ENCODE results near the gene KRTAP21-1.
"Not testable (repeated sequence)": the region's sequence is repeated elsewhere in the genome, so short reads cannot be mapped to it uniquely, and the experiment has no call there.

KRTAP21-1 gene

DNA sequence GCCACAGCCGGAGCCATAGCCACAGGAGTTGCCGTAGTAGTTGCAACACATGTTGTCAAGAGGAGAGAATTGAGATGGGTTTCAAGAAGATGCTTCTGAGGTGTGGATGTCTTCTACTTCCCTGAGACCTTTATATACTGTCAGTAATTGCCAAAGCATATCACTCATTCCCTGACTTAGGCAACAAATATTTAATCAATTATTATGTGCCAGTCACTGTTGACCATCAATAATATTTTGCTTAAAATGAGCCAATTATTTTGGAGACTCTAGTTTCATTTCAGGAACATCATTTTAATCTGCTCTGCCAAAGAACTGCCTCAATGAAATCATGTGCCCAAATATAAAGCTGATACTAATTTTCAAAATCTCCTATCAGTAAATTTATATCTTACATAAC, at the start of gene KRTAP21-1:
KRTAP21-1 (minus strand) TSS at position 101 of the 400 bp plus-strand sequence; CDS start at position 51, 50 bp downstream.
- not testable (repeated sequence) for DNase-seq (ENCODE audit: low read depth)

DNA sequence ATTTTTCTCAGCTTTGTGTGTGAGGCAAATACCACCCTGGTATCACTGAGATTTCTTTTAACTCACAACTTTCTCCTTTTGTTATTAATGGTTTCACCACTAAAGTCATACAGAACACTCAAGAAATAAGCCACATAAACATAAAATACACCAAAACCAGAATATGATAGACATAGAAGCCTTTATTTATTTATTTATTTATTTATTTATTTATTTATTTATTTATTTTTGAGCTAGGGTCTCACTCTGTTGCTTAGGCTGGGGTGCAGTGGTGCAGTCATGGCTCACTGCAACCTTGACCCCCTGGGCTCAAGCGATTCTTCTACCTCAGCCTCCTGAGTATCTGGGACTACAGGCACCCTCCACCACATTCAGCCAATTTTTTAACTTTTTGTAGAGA, 45.4 kb upstream of the KRTAP21-1 start:
- no peak for DNase-seq (ENCODE audit: low read depth)

DNA sequence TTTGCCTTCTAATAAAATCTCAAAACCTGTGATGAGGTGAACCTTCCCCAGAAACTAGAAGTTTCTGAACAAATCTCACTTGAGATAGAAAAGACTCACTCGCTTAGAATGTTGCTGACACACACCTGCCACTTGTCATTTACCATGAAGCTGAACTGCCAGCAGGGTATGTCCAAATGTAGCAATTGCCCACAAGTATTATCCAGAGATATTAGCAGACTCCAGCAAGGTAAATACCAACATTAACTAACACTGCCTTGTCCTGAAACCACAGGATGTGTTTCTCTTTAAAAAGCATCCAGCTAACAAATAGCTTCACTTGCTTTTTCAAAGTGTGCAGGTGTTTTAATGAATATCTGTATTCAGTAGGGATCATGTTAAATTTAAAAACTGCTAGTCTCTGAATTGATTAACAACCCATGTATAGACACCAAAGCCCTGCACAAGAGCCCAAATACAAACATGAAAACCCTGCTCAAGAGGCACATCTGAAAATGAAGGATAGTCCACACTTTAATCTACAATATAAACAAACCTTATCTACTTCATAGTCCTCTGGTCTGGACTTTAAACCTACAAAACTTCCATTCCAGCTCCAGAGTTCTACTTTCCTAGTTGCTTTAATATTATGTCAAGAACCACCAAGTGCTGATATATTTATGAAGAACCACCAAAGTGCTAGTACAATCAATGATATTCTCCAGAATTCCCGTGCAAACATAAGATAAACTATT, 38.5 kb upstream of the KRTAP21-1 start:
- DNase-seq (ENCODE audit: low read depth) = no peak

DNA sequence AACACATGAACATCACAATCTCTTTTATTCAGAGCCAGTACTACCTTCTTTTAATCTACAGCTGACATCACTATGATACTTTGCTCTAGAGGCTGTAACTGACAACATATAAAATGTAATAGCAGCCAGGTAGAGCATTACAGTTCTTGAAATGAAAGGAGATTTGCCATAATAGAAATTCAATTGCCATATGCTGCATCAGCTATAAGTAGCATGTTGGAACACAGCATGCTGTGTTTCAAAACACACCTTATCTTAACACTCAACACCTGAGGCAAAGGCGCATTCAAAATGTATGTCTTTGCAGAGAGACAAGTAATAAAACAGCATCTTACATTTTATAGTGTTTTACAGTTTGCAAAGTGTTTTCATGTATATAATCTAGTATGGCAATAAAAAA, 24.0 kb upstream of the KRTAP21-1 start:
- no peak for DNase-seq (ENCODE audit: low read depth)

DNA sequence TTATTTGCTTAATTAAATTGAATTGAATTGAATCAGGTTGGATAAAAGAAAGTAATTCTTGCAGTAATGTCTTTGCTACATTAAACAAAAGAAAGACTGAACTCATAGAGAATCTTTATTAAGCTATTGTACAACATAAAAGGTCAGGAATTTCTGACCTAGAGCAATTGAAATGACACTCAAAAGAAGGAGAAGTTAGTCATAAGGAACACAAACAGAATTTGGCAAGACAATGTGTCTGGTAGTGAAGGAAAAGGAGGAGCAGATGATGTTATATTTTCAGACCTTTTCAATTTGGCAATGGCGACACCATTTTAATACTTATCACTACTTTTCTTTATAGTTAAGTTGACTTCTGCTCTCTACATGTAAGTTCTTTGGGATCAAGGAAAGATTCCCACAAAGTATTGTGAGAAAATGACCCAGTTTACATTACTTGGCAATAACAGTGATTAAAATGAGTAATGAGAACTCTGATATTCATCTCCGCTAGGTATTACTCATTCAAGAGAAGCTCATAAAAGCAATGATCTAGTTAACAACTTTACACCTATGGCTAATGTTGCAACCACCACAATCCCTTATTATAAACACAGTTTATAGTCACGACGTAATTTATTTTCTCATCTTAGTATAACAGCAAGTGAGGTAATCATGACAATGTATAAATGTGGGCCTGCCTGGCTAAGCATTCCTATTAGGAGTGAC, 14.7 kb upstream of the KRTAP21-1 start:
- no peak for DNase-seq (ENCODE audit: low read depth)

DNA sequence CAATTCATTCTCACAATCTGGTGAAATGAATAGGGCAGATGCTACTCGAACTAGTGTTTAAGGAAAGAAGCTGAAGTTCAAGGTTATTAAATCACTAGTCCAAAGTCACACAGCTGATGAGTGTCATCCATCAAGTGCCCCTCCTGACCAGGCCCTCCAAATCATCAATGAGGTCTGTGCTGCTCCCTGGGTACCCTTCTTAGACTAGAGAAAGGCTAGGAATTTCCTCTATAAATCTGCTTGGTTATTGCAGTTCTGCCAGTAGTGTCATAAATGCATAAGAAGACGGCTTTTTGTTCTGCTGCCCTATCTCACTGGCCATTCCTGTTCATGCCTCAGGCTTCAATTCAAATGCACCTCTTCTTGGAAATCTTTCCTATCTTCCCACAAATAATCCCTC, 5.5 kb upstream of the KRTAP21-1 start:
- no peak for DNase-seq (ENCODE audit: low read depth)

DNA sequence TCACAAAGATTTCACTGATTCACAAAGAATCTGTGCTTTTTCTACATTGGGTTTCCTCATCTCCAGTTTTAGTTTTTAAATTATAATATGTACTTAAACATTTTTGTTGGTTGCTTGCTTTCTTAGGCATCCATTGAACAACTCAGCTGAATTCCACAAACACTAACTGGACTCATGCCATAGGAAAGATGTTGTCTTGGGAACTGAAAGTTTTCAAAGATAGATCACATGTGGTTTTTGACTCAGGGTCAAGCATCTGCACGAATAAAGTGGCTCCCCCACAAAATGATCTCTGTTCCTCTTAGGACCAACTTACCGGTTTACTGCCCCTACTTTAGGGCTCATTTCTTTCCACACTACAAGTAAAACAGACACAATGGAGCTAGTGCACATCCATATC, 3.1 kb upstream of the KRTAP21-1 start:
- DNase-seq (ENCODE audit: low read depth) = no peak

DNA sequence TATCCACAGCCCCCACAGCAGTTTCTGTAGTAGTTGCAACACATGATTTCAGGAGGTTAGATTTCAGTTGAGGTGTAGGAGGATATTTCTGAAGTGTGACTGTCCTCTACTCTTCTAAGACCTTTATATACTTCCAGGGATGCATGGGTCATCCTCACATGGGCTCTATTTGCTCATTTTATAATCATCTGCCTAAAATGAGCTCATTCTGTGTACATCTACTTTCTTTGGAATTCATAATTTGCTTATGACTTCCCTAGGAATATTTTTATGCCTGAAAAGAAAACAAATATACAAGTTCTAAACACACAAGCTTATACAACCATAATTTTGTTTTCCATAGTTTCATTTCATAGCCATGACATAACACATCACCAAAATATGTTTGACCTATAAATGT, 8.1 kb downstream of the KRTAP21-1 start, which contains the start of gene KRTAP21-2:
KRTAP21-2 (minus strand) TSS at position 101 of the 400 bp plus-strand sequence; CDS start at position 44, 57 bp downstream.
- DNase-seq (ENCODE audit: low read depth) = no peak

DNA sequence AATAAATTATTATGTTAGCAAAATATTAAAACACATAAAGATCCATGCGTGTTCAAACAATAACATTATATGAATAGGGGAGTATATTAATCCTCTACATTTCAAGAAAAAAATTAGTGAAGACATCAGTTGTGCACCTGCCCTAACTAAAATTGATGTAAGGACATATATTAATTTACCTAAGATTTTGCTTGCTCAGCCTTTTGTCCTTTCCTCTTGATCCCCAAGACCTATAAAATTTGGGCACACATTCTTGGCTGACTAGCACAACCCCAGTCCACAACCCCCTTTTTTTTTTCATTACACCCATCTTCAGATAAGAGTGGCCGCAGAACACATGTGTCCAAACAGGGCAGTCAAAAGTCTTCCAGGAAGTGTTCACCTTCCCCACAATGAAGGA, 14.8 kb downstream of the KRTAP21-1 start:
- no peak for DNase-seq (ENCODE audit: low read depth)

DNA sequence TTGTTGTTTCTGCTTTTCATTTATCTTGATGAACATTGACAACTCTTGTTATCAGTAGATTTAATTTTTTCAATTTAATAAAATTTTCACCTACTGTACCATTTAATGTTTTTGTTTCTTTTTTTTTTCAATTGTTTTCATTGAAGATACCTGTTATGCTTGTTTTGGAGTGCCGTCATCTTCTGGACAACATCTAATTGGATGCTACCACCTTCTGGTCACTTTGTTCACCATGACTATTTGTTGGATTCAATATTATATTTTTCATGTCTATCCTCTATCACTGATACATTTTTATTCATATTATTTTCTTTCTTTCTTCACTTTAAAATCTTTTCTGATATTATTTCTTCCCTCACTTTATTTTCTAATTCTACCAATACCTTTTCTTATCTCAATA, 22.2 kb downstream of the KRTAP21-1 start:
- DNase-seq (ENCODE audit: low read depth) = no peak

DNA sequence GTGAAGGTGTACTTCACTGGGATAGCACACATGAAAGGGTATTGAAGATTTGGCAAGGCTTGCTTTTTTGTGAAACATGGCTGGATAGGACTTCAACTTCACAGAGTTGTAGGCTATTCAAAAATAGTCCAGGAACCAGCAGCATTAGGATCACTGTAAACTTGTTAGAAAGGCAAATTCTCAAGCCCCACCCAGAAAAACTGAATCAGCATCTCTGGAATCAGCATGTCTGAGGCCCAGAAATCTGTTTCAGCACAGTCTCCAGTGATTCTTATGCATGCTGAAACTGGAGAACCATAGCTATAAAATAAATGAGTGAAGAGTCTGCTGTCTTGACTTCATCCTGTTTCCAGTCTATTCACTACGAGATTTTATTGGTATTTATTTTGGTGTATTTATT, 28.5 kb downstream of the KRTAP21-1 start:
- no peak for DNase-seq (ENCODE audit: low read depth)

DNA sequence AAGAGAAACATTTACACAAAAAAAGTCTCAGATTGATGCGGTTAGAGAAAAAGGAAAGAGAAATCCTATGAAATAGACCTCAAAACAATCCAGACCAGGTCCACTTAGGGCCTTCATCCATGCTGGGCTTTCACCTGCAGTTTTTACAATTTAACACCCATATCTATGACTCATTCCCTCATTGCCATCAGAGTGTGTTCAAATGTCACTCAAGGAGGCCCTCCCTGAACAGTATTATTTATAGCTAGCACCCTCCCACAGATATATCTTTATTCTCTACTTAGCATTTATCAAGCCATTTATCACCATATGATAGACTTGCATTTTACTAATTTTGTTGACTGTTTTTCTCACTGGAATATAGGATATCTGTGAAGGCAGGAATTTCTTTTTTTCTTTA, 35.8 kb downstream of the KRTAP21-1 start:
- no peak for DNase-seq (ENCODE audit: low read depth)

DNA sequence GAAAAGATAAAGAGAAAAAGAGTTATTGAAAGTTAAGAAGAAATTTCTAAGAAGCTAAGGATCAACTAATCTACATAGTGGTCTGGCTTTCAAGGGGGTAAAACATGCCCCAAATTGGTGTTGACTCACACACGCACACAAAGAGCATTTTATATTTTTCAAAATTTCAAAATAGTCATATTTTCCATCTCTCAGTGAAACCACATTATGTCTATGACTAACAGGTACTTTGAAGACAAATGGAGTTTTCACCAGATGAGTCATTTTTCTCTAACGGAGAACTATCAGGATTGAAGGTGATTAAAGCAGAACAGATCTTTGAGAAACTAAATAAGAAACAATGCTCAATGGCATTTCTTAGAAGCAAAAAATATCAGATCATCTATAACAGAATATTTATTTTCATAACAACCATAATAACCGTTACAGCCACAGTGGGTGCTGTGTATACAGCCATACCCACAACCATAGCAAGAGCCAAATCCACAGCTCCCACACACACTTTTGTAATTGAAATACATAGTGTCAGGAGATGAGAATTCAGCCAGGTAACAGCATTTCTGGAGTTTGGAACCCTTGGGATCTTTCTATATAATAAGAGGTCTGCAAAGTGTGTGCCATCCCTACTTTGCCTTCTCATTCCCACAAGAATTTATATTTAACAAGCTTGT, 36.9 kb downstream of the KRTAP21-1 start, which contains the start of gene KRTAP21-3:
KRTAP21-3 (minus strand) TSS at position 539 of the 671 bp plus-strand sequence; CDS start at position 521, 18 bp downstream.
- no peak for DNase-seq (ENCODE audit: low read depth)

DNA sequence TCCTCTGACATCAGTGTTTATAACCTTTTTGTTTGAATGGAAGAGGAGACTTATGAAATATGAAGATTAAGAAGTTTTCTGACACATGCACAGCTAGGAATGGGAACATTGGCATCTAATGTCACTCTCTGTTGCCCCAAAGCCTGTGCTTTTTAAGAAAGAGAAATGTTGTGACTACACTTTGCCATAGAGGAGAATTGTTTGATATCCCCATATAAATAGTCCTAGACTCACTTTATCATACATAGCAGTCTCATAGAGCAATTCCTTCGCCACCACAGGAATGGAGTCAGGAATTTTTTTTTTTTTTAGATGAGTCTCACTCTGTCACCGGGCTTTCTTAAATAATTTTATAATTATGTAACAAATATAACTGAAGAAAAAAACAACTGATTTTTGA, 38.1 kb downstream of the KRTAP21-1 start:
- no peak for DNase-seq (ENCODE audit: low read depth)

DNA sequence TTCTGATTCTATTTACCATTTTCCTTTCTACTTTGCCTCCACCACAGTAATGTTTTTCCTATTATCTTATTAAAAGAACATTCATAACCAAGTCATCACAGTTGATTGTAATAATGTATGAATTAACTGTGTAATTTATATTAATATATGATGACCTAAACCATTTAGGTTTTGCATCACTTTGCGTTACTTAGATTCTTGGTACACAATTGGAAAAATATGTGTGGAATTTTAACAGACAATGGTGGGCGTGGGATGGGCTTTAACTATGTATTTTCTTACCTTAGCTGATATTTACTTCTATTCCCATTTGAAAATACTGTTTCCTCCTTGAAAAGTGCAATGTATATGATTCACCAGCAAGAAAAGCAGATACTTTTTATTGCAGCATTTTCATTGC, 40.3 kb downstream of the KRTAP21-1 start:
- no peak for DNase-seq (ENCODE audit: low read depth)

DNA sequence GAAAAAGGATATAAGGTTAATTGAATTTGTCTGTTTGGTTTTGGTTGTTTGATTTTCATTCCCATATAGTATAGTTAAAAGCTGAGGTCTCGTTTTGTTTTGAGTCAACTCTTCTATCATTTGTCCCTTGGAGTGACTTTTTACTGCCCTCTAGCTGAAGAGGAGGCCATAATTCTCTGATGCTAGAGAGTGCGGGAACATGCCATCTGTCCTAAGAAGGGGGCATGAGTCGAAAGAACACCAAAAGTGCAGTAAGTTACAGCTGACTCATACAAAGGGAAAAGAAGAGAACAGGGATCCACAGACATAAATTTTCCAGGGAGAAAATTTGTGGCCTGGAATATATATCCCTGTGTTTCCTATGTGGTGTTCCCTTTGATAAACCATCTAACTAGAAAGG, 40.8 kb downstream of the KRTAP21-1 start:
- no peak for DNase-seq (ENCODE audit: low read depth)

DNA sequence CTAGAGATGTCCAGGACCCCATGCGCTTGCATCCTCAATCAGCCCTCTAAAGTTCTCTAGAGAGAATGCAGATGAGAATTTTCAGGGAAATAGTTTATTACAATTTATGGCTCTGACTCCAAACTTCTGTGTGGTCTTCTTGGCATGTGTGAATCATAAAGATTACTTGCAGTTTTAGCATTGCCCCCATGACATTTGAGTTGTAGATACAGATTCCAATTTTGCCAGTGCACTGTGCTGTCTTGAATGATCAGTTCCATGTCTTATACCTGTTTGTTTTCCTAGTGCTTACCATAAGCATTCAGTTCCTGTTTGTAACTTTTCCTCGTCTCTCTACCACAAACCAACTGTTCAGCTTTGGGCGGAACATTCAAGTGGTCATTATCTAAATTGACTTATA, 41.5 kb downstream of the KRTAP21-1 start:
- no peak for DNase-seq (ENCODE audit: low read depth)

DNA sequence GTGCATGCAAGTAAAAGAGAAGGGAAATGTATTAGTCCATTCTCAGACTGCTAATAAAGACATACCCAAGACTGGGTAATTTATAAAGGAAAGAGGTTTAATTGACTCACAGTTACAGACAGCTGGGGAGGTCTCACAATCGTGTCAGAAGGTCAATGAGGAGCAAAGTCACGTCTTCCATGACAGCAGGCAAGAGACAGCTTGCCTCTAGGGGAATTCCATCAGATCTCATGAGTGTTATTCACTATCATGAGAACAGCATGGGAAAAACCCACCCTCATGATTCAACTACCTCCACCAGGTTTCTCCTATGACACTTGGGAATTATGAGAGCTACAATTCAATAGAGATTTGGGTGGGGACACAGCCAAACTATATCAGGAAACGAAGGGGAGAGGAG, 44.7 kb downstream of the KRTAP21-1 start:
- DNase-seq (ENCODE audit: low read depth) = no peak

DNA sequence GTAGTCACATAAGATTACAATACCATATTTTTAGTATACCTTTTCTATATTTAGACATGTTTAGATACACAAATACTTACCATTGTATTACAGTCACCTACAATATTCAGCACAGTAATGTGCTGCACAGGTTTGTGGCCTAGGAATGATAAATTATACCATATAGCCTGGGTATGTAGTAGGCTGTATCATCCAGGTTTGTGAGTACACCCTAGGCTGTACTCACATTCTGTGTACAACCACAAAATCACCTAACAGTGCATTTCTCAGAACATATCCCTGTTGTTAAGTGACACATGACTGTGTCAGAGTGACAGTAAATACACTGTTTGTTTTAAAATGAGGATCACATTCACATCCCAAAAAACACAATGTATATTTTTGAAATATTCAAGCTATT, 47.8 kb downstream of the KRTAP21-1 start:
- DNase-seq (ENCODE audit: low read depth) = no peak
